A673 (cell line): Measurements from ENCODE around the gene IL17RC. TPM values are rescaled to one million over a fixed set of nuclear protein-coding genes. Genes with fewer than 3 reads are reported as not detected.
"Not testable (repeated sequence)": the region's sequence is repeated elsewhere in the genome, so short reads cannot be mapped to it uniquely, and the experiment has no call there.

Source experiments
- BruUV-seq: library from RNA; stranded (reverse); fragments of 400-500 nt; replicated peaks from 2 replicates; lab custom pipeline; 2021; lab: Mats Ljungman, UMichigan
- CTCF ChIA-PET: fragments of 300-600 bp; sonication (Branson Sonifier 250); formaldehyde crosslinking; loops from one replicate; lab custom pipeline; 2022; ENCODE audit warnings: antibody characterized with exemption; lab: Charles Lee
- POLR2A ChIA-PET: fragments of 300-600 bp; sonication (Branson Sonifier 250); formaldehyde crosslinking; loops from one replicate; lab custom pipeline; 2022; ENCODE audit warnings: antibody characterized with exemption; ENCODE audit not compliant: low non-redundant PET; lab: Charles Lee
- DNase-seq: peaks from one replicate; pipeline ENCODE4 v3.0.0-alpha.2; 2015; ENCODE audit warnings: low spot score
- H3K27ac ChIP-seq: fragments of 200-600 bp; sonication (generic); 2 replicates; pipeline ENCODE4 v1.5.1; 2016; ENCODE audit warnings: mixed run types, low read depth, mild to moderate bottlenecking, mixed read lengths, antibody characterized with exemption, low read length; ENCODE audit not compliant: poor library complexity, severe bottlenecking
- H3K27me3 ChIP-seq: fragments of 200-600 bp; sonication (generic); replicated peaks from 2 replicates; pipeline ENCODE4 v1.6.1; 2017; ENCODE audit warnings: mixed run types, low read depth, mild to moderate bottlenecking, mixed read lengths, antibody characterized with exemption, low read length; ENCODE audit not compliant: insufficient read depth, poor library complexity
- H3K36me3 ChIP-seq: fragments of 200-600 bp; sonication (generic); 2 replicates; pipeline ENCODE4 v1.6.1; 2016; ENCODE audit warnings: mixed run types, mild to moderate bottlenecking, mixed read lengths, antibody characterized with exemption, low read length; ENCODE audit not compliant: insufficient read depth, poor library complexity, severe bottlenecking
- H3K4me1 ChIP-seq: fragments of 200-600 bp; sonication (generic); 2 replicates; pipeline ENCODE4 v1.6.1; 2017; ENCODE audit warnings: mixed run types, mild to moderate bottlenecking, mixed read lengths, antibody characterized with exemption, low read length; ENCODE audit not compliant: insufficient read depth, poor library complexity, severe bottlenecking
- H3K4me3 ChIP-seq: fragments of 200-600 bp; sonication (generic); 2 replicates; pipeline ENCODE4 v1.5.1; 2016; ENCODE audit warnings: low read depth, mixed run types, mild to moderate bottlenecking, mixed read lengths, low read length; ENCODE audit not compliant: poor library complexity, severe bottlenecking
- H3K9me3 ChIP-seq: fragments of 200-600 bp; sonication (generic); 2 replicates; pipeline ENCODE4 v1.6.1; 2016; ENCODE audit warnings: mixed run types, low read depth, mild to moderate bottlenecking, mixed read lengths, antibody characterized with exemption, low read length; ENCODE audit not compliant: poor library complexity, severe bottlenecking
- EZH2 ChIP-seq: fragments of 200-600 bp; sonication (generic); IDR thresholded peaks from 2 replicates; pipeline ENCODE4 v1.6.1; 2017; ENCODE audit warnings: borderline replicate concordance, low read depth, mild to moderate bottlenecking, mixed read lengths, antibody characterized with exemption, low read length; ENCODE audit not compliant: poor library complexity, severe bottlenecking
- intact Hi-C: fragments of 100-400 bp; cut with micrococcal nuclease; formaldehyde crosslinking; loops from one replicate; pipeline ENCODE4 v1.10.0; 2022; ENCODE audit not compliant: unreplicated experiment
- total RNA-seq: library from RNA; stranded (reverse); gene quantifications from 2 replicates; pipeline ENCODE4 v1.2.3, GENCODE V29; 2021
- TF ChIP-seq, protein P1 (sequence below): fragments of 300-800, 200-600 bp; sonication (generic); conservative IDR thresholded peaks from 2 replicates; pipeline ENCODE4 v1.5.1; 2017; ENCODE audit warnings: low read depth, mild to moderate bottlenecking, antibody characterized with exemption, low read length, moderate library complexity, mixed read lengths

The IL17RC gene
- total RNA-seq, 1 experiment from 2014 or later, result 9.3 TPM

DNA sequence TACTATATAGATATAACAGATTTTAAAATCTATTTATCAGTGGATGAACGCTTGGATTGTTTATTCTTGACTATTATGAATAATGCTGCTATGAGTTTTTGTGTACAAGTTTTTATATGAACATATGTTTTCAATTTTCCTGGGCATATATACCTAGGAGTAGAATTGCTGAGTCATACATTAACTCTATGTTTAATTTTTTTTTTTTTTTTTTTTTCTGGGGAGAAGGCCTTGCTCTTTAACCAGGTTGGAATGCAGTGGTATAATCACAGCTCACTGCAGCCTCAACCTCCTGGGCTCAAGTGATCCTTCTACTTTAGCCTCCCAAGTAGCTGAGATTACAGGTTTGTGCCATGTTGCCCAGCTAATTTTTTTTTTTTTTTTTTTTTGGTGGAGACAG lies 45.9 kb upstream of the IL17RC start:
- DNase-seq, result no peak
- no TSS peak for BruUV-seq
- H3K9me3 ChIP-seq, result no peaks in the 10 kb centered on the region
- no peak overlapping the region for H3K27ac ChIP-seq
- H3K36me3 ChIP-seq, result no peaks in the 10 kb centered on the region
- no peaks in the 10 kb centered on the region for H3K4me1 ChIP-seq
- ChIA-PET CTCF (interaction anchor here (0.7 kb wide), 1 partner anchor 140 kb away, joined by 5 read pairs; no protein-coding TSS in a partner anchor), POLR2A (no interaction called here)
- TF ChIP-seq, protein P1, sequence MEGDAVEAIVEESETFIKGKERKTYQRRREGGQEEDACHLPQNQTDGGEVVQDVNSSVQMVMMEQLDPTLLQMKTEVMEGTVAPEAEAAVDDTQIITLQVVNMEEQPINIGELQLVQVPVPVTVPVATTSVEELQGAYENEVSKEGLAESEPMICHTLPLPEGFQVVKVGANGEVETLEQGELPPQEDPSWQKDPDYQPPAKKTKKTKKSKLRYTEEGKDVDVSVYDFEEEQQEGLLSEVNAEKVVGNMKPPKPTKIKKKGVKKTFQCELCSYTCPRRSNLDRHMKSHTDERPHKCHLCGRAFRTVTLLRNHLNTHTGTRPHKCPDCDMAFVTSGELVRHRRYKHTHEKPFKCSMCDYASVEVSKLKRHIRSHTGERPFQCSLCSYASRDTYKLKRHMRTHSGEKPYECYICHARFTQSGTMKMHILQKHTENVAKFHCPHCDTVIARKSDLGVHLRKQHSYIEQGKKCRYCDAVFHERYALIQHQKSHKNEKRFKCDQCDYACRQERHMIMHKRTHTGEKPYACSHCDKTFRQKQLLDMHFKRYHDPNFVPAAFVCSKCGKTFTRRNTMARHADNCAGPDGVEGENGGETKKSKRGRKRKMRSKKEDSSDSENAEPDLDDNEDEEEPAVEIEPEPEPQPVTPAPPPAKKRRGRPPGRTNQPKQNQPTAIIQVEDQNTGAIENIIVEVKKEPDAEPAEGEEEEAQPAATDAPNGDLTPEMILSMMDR, result no peak
- TF ChIP-seq EZH2, result no peak
- intact Hi-C loops, result no loop called here
- H3K4me3 ChIP-seq, result no peak overlapping the region
- no peaks in the 10 kb centered on the region for H3K27me3 ChIP-seq

DNA sequence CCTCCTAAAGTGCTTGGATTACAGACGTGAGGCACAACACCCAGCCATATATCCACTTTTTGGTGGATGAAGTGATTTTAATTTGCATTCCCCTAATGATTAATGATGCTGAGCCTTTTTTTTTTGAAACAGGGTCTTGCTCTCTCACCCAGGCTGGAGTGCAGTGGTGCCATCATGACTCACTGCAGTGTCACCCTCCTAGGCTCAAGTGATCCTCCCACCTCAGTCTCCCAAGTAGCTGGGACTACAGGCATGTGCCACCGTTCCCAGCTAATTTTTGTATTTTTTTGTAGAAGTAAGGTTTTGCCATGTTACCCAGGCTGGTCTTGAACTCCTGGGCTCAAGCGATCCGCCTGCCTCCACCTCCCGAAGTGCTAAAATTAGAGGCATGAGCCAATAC lies 44.8 kb upstream of the IL17RC start:
- H3K9me3 ChIP-seq, H3K4me1 ChIP-seq, BruUV-seq, CTCF ChIA-PET, POLR2A ChIA-PET, H3K36me3 ChIP-seq, H3K4me3 ChIP-seq, DNase-seq, H3K27me3 ChIP-seq, intact Hi-C loops, H3K27ac ChIP-seq: not testable (repeated sequence)

DNA sequence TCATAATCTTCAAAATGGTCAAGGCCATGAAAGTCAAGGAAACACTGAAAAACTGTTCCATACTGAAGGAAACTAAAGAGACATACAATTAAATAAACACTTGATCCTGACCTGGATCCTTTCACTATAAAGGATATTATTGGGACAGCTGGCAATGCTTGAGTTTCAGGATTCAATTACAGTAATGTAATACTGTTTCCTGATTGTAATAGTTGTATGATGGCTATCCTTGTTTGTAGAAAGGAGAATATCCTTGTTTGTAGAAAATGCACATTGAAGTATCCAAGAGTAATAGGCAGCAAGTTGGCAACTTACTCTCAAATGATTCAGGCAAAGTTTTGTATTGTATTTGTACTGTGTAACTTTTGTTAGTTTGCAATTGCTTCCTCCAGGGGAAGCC lies 41.5 kb upstream of the IL17RC start:
- Histone ChIP-seq H3K27me3 (no peaks in the 10 kb centered on the region), H3K27ac (no peak overlapping the region), H3K4me3 (no peak overlapping the region), H3K4me1 (no peaks in the 10 kb centered on the region), H3K36me3 (no peaks in the 10 kb centered on the region), H3K9me3 (no peaks in the 10 kb centered on the region)
- DNase-seq, result no peak
- CTCF ChIA-PET, result no interaction called here
- no peak for TF ChIP-seq EZH2
- TF ChIP-seq, protein P1, result no peak
- intact Hi-C loops, result no loop called here
- POLR2A ChIA-PET, result interaction anchor here (0.6 kb wide), 1 partner anchor 166 kb away, joined by 4 read pairs; no protein-coding TSS in a partner anchor
- no TSS peak for BruUV-seq

DNA sequence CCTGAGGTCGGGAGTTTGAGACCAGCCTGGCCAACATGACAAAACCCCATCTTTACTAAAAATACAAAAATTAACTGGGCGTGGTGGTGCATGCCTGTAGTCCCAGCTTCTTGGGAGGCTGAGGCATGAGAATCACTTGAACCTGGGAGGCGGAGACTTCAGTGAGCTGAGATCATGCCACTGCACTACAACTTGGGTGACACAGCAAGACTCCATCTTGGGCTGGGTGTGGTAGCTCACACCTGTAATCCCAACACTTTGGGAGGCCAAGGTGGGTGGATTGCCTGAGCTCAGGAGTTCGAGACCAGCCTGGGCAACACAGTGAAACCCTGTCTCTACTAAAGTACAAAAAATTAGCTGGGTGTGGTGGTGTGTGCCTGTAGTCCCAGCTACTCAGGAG lies 40.6 kb upstream of the IL17RC start:
- H3K36me3 ChIP-seq, H3K27me3 ChIP-seq, intact Hi-C loops, H3K27ac ChIP-seq, DNase-seq, H3K9me3 ChIP-seq, POLR2A ChIA-PET, H3K4me3 ChIP-seq, BruUV-seq, CTCF ChIA-PET, H3K4me1 ChIP-seq: not testable (repeated sequence)
